HS-5 (cell line): ENCODE results near the gene NPHP4.

Experiments used
- DNase-seq: peaks from one replicate; pipeline ENCODE4 v3.0.0-alpha.2; 2012; ENCODE audit warnings: low read depth

NPHP4 gene

DNA sequence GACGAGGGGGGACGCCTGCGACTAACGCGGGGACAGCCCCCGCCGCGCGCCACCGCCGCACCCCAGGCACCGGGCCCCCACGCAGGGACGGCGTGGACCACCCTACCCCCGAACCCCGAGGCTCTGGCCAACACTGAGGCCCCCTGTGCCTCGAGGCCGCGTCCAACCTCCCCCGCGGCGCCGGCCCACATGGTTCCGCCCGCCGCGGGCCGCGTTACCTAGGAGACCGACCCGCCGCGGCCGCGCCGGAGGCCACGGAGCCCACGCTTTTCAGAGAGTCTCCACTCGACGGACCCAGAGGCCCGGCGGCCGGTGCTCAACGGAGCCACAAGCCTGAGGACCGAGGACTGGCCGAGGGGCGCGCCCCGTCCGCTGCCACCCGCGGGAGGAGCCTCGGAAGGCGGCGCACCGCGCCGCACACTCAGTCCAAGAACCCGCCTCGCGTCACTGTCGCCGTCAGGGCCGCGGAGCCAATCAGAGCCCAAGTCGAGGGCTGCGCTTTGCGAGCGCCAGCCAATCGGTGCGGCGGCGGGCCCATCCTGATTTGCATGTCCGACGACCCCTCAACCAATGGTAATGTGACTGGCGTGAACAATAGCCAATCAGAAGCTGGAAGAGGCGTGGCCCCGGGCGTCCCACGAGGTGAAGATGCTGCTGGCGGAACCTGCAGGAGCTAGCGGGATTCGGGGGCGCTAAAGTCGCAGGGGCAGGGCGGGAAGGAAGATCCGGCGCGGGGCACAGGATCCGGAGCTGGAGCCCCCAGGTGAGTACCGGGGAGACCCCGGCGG lies at the start of gene NPHP4:
NPHP4 (minus strand) TSS at position 400 of the 788 bp plus-strand sequence. CDS start 6,136 bp downstream, outside the sequence.
- DNase-seq = peak; percentile 98

DNA sequence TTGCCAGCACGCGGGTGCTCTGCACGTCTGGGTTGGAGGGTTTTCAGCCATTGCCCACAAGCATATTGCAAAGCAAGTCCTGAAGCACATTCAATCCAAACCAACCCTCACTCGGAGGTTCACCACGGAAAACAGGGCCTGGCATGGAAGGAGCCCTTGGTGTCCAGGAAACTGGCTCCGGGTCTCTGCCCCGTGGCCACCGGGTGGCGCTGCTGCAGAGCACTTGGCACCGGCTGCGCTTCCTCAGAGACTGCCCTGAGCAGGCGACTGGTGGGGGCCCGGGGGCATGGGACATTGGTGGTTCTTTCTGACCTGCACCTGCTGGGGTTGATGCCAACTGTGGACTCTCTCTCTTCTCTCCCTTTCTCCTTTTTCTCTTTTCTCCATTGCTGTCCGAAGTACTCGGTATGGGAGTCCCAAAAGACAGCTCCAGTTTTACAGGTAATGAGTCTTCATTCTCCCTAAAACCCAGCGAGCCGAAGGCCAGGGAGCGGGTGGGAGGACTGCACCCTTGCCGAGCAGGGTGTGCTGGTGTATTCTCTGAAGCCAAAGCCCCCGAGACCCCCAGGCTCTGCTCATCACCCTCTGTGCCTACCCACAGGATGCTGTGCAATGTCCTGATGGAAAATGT lies 49.3 kb upstream of the NPHP4 start:
- no peak for DNase-seq

- no peak for DNase-seq
Measured at GRCh38 chr1:6040861-6041415, 48.7 kb upstream of the NPHP4 start.

- no peak for DNase-seq
Measured at GRCh38 chr1:6040444-6040843, 48.2 kb upstream of the NPHP4 start.

DNA sequence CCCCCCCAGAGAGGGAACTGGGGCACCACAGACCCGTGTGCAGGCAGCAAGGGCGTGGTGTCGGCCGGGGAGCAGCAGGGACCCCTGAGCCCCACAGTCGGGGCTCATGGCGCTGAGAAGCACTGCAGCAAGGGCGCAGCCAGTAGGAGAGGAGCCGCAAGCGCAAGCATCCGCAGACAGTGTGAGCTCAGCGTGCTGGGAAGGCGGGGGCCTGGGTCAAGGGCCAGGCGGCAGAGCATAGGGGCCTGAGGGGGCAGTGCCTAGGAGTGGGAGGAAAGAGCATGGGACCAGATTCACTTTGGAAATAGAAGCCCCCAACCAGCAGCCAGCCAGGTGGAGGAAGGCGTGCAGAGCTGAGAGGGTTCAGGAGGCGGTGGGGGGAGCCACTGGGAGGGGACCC lies 46.8 kb upstream of the NPHP4 start:
- no peak for DNase-seq

- DNase-seq = no peak
Measured at GRCh38 chr1:6038603-6039002, 46.4 kb upstream of the NPHP4 start.

GRCh38 chr1:6037338-6037762 lies 45.1 kb upstream of the NPHP4 start:
- peak; percentile 18 for DNase-seq

- DNase-seq = no peak
Measured at GRCh38 chr1:6035719-6036118, 43.5 kb upstream of the NPHP4 start.

- no peak for DNase-seq
Measured at GRCh38 chr1:6035303-6035702, 43.1 kb upstream of the NPHP4 start.

- DNase-seq = no peak
Measured at GRCh38 chr1:6034750-6035096, 42.5 kb upstream of the NPHP4 start.

DNA sequence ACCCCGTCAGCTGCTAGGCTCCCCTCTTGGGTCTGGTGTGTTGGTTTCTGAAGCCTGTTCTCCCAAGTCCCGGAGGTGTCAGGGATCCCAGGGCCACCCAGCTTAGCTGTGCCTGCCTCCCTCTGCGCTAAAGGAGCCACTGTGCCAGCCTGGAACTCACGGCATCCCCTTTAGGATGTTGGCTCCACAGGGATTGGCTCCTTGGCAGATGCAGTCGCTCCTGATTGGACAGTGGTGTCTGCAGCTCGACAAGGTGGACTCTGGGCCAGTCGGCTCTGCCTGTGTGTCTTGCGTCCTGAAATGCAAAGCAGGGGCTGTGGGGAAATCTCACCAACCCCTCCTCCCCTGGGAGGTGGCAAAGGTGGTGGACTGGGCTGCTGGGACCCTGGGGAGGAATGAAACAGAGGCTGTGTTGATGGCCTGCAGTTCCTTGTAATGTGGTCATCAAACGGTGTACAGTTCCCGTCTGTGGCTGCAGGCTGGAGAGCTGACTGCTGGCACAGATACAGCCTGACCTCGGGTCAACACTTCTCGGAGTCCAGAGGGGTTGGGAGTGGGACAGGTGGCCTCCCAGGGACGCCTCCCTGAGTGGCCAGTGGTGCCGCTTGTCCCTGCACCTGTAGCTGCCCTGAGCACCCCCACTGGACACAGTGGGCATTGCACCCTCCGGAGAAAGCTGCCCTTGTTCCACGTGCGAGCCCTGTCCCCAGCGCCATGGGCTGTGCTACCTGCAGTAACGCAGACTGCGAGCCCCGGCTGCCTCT lies 41.9 kb upstream of the NPHP4 start:
- DNase-seq = no peak

DNA sequence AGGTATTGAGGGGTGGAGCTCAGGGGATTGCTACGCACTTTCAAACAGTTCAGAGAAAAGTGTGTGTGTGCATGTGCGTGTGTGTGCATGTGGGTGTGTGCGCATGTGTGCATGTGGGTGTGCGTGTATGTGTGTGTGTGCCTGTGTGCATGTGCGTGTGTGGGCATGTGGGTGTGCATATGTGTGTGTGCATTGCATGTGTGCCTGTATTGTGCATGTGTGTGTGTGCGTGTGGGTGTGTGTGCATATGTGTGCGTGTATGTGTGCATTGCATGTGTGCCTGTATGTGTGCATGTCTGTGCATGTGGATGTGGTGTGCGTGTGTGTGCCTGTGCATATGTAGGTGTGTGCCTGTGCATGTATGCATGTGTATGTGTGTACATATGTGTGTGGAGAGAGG lies 40.9 kb upstream of the NPHP4 start:
- no peak for DNase-seq

DNA sequence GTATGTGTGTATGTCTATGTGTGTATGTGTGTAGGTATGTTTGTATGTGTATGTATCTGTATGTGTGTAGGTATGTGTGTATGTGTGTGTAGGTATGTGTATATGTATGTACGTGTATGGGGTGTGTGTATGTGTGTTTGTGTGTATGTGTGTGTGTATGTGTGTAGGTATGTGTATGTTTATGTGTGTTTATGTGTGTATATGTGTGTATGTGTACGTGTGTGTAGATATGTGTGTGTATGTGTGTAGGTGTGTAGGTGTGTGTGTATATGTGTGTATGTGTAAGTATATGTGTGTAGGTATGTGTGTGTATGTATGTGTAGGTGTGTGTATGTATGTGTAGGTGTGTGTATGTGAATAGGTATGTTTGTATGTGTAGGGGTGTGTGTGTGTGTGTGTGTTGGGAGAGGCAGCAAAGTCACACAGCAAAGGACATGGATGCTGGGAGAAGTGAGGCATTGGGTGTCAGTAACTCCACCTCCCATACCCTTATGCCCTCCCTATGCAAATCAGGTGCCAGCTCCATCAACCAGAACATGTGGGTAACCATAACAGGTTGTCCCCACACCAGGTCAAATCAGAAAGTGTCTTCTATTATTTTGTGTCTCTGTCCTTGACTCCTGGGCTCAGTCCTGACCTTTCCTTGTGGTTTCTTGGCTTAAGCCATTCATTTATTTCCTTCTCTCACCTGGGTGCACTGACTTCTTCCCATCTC lies 38.5 kb upstream of the NPHP4 start:
- DNase-seq = no peak

- no peak for DNase-seq
Measured at GRCh38 chr1:6030132-6030531, 37.9 kb upstream of the NPHP4 start.

DNA sequence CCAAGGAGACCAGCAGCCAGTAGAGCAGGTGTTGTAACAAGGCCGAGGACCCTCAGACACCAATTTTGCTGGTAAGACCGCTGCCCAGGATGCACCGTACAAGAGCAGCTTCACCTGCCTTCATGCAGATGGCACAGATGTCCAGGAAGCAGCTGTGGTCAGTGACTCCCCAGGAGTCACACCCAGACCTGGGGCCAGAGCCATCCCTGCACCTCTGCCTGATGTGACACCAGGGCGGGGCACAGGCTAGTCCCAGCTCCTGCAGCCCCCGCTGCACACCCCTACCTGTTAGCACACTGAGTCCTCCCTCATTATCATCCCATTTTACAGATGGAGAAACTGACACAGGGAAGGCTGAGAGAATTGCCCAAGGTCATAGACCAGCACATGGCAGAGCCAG lies 37.1 kb upstream of the NPHP4 start:
- DNase-seq = no peak

DNA sequence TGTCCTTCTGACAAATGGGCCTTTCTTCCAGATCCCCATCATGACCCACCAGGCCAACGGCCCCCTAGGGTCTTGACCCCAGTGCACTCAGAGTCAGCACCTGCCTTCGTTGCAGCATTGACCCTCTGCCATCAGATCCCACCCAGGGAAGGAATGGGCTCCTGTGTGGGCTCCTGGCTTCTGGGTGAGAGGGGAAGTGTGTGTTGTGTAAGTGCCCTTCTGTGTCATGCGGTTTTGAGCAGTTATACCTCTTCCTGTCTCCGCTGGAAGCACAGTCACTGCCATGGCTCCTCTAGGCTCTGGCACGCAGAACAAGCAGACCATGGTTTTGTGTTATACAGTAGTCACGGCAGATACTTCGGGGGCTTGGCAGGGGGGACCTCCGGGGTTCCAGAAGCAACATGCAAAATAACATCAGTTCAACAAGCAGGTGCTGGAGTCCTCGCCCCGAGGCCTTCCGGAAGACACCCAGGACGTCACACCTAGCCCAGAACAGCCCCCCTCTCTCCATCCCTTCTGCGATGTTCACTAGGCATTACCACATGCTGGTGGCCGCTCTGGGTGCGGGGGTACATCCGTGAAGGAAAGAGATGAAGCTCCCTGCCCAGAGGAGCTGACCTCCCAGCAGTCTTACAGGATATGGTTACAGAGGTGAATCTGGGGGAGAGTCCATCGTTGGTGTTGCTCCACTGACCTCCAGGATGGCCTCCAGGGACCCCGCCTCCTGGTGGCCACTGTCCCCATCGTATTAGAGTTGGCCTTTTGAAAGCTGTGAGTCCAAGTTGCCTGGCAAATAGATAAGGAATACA lies 36.0 kb upstream of the NPHP4 start:
- DNase-seq = no peak

DNA sequence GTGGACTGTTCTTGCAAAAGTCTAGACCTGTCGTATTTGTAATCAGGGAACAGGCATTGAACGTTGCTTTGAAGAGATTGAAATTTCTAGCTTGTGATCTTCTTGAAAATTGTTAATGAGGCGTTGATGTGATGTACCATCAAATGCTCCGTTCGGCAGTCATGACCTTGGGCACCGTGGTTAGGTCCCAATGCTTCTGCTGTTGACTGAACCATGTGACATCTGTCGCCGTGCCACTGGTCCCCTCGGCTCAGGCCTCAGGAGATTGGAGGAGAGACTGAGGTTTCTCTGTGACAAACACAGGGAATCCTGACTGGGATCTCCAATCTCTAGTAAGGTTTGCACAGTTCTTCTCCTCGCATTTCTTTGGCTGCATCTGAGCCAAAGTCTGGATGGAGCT lies 35.4 kb upstream of the NPHP4 start:
- DNase-seq = no peak

GRCh38 chr1:6026095-6026809 lies 34.0 kb upstream of the NPHP4 start:
- no peak for DNase-seq

DNA sequence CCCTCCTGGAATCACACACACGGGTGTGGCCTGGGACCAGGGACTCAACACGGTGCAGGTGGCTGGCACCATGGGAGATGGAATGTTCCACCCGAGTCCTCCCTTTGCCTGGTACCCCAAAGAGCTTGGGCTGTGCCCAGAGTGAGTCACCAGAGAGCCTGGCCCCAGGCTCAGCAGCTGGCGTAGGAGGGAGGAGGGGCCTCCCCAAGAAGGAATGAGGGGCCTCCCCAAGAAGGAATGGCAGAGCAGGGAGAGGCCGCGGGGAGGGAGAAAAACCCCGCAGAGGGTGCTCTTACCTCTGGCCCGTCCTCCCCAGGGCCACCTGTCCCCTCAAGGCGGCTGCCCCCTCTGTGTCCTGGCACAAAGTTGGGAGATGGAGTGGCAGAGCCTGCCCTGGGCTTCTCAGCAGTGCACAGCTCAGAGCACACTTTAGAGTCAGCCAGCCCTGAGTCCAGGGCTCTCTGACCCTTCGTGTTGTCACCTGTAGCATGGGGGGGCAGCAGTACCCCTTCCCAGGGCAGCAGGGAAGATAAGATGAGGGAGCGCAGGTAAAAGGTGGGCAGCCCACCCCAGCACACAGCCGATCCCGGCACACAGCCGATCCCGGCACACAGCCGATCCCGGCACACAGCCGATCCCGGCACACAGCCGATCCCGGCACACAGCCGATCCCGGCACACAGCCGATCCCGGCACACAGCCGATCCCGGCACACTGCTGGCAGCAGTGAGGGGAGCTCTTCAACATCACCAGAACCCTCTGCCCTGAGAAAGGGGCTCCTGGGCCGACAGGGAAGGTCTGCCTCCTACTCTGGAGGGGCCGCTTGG lies 33.3 kb upstream of the NPHP4 start:
- no peak for DNase-seq

GRCh38 chr1:6024376-6024775 lies 32.2 kb upstream of the NPHP4 start:
- no peak for DNase-seq
